DMS79 treated with DMSO at 0.1 percent for 48 hours (cell line): ENCODE data around the gene VSTM2A.

Experiments
- DNase-seq: peaks from one replicate; lab custom pipeline; 2025; lab: John Stamatoyannopoulos, UW

The VSTM2A gene

GRCh38 chr7:54615537-54615936 lies 73.4 kb downstream of the VSTM2A start:
- no peak for DNase-seq
